Measurements from ENCODE around the gene KIAA1210. TPM values are rescaled to one million over a fixed set of nuclear protein-coding genes. Genes with fewer than 3 reads are reported as not detected.

Gene KIAA1210
- total and polyA plus RNA-seq, 3 experiments from 2014 or later = not detected

GRCh38 chrX:119071381-119071780 is 56.2 kb downstream of the KIAA1210 start:
- CTCF ChIA-PET = no interaction called here
- H3K4me3 Mint-ChIP-seq = no peak overlapping the region
- POLR2A ChIA-PET = no interaction called here

GRCh38 chrX:119069762-119070161 is 57.9 kb downstream of the KIAA1210 start:
- no peak overlapping the region for H3K4me3 Mint-ChIP-seq
- Histone ChIP-seq H3K36me3 (ENCODE audit: insufficient read depth, low read length) (no peaks in the 10 kb centered on the region), H3K9me3 (ENCODE audit: low read length) (no peaks in the 10 kb centered on the region), H3K27me3 (ENCODE audit: insufficient read depth, low read length, poor library complexity, severe bottlenecking) (no peaks in the 10 kb centered on the region), H3K4me1 (ENCODE audit: insufficient read depth, low read length) (no peaks in the 10 kb centered on the region), H3K27ac (ENCODE audit: low read depth, low read length) (no peak overlapping the region), H3K4me3 (ENCODE audit: low read length) (no peak overlapping the region)
- H3K27me3 Mint-ChIP-seq = peaks cover 0 to 7% of the 10 kb centered on the region in 2 donors
- H3K4me1 Mint-ChIP-seq = no peaks in the 10 kb centered on the region
- H3K36me3 Mint-ChIP-seq = no peaks in the 10 kb centered on the region
- no peaks in the 10 kb centered on the region for H3K9me3 Mint-ChIP-seq
- CTCF ChIA-PET = no interaction called here
- POLR2A ChIA-PET = no interaction called here
- no peak overlapping the region for H3K27ac Mint-ChIP-seq
- DNase-seq = no peak

More at GRCh38 chrX:119071381-119071780, 56.2 kb downstream of the KIAA1210 start:
- no peaks in the 10 kb centered on the region for H3K9me3 ChIP-seq (ENCODE audit: low read length)
- H3K4me1 Mint-ChIP-seq = no peaks in the 10 kb centered on the region
- H3K36me3 Mint-ChIP-seq = no peaks in the 10 kb centered on the region
- H3K27ac ChIP-seq (ENCODE audit: low read depth, low read length) = no peak overlapping the region
- no peaks in the 10 kb centered on the region for H3K27me3 ChIP-seq (ENCODE audit: insufficient read depth, low read length, poor library complexity, severe bottlenecking)
- H3K27ac Mint-ChIP-seq = no peak overlapping the region
- no peaks in the 10 kb centered on the region for H3K36me3 ChIP-seq (ENCODE audit: insufficient read depth, low read length)
- H3K4me1 ChIP-seq (ENCODE audit: insufficient read depth, low read length) = no peaks in the 10 kb centered on the region
- H3K9me3 Mint-ChIP-seq = no peaks in the 10 kb centered on the region
- no peak for DNase-seq
- no peak overlapping the region for H3K4me3 ChIP-seq (ENCODE audit: low read length)
- peaks cover 0 to 6% of the 10 kb centered on the region in 2 donors for H3K27me3 Mint-ChIP-seq

GRCh38 chrX:119069128-119069527 is 58.5 kb downstream of the KIAA1210 start:
- no peaks in the 10 kb centered on the region for H3K9me3 Mint-ChIP-seq
- no peak overlapping the region for H3K27ac ChIP-seq (ENCODE audit: low read depth, low read length)
- no peak overlapping the region for H3K27ac Mint-ChIP-seq
- H3K4me3 Mint-ChIP-seq = no peak overlapping the region
- no peaks in the 10 kb centered on the region for H3K36me3 Mint-ChIP-seq
- DNase-seq = no peak
- ChIA-PET POLR2A (no interaction called here), CTCF (no interaction called here)
- H3K36me3 ChIP-seq (ENCODE audit: insufficient read depth, low read length) = no peaks in the 10 kb centered on the region
- H3K27me3 ChIP-seq (ENCODE audit: insufficient read depth, low read length, poor library complexity, severe bottlenecking) = no peaks in the 10 kb centered on the region
- H3K4me1 Mint-ChIP-seq = no peaks in the 10 kb centered on the region
- H3K4me1 ChIP-seq (ENCODE audit: insufficient read depth, low read length) = no peaks in the 10 kb centered on the region
- peaks cover 0 to 7% of the 10 kb centered on the region in 2 donors for H3K27me3 Mint-ChIP-seq
- H3K9me3 ChIP-seq (ENCODE audit: low read length) = no peaks in the 10 kb centered on the region
- H3K4me3 ChIP-seq (ENCODE audit: low read length) = no peak overlapping the region

GRCh38 chrX:119067023-119067739 is 60.4 kb downstream of the KIAA1210 start:
- CTCF ChIA-PET = interaction anchor here (1.0 to 1.7 kb wide), 2 partner anchors 17 to 212 kb away, joined by 3 read pairs; no protein-coding TSS in a partner anchor
- no peaks in the 10 kb centered on the region for H3K36me3 ChIP-seq (ENCODE audit: insufficient read depth, low read length)

GRCh38 chrX:119063428-119063827 is 64.2 kb downstream of the KIAA1210 start:
- H3K36me3 Mint-ChIP-seq = no peaks in the 10 kb centered on the region
- no peak overlapping the region for H3K4me3 Mint-ChIP-seq
- H3K27me3 ChIP-seq (ENCODE audit: insufficient read depth, low read length, poor library complexity, severe bottlenecking) = no peaks in the 10 kb centered on the region
- H3K36me3 ChIP-seq (ENCODE audit: insufficient read depth, low read length) = no peaks in the 10 kb centered on the region
- no peaks in the 10 kb centered on the region for H3K4me1 Mint-ChIP-seq
- no peaks in the 10 kb centered on the region for H3K9me3 Mint-ChIP-seq
- H3K9me3 ChIP-seq (ENCODE audit: low read length) = no peaks in the 10 kb centered on the region
- no peak overlapping the region for H3K4me3 ChIP-seq (ENCODE audit: low read length)
- H3K27ac Mint-ChIP-seq = no peak overlapping the region
- no peaks in the 10 kb centered on the region for H3K4me1 ChIP-seq (ENCODE audit: insufficient read depth, low read length)
- no peak for DNase-seq
- POLR2A ChIA-PET = no interaction called here
- no peak overlapping the region for H3K27ac ChIP-seq (ENCODE audit: low read depth, low read length)
- CTCF ChIA-PET = no interaction called here
- H3K27me3 Mint-ChIP-seq = peaks cover 0 to 3% of the 10 kb centered on the region in 2 donors

More at GRCh38 chrX:119067023-119067739, 60.4 kb downstream of the KIAA1210 start:
- Histone ChIP-seq H3K27me3 (ENCODE audit: insufficient read depth, low read length, poor library complexity, severe bottlenecking) (no peaks in the 10 kb centered on the region), H3K9me3 (ENCODE audit: low read length) (no peaks in the 10 kb centered on the region), H3K4me1 (ENCODE audit: insufficient read depth, low read length) (no peaks in the 10 kb centered on the region), H3K4me3 (ENCODE audit: low read length) (no peak overlapping the region), H3K27ac (ENCODE audit: low read depth, low read length) (no peak overlapping the region)
- H3K27me3 Mint-ChIP-seq = peaks cover 0 to 6% of the 10 kb centered on the region in 2 donors
- POLR2A ChIA-PET = no interaction called here
- H3K9me3 Mint-ChIP-seq = no peaks in the 10 kb centered on the region
- no peaks in the 10 kb centered on the region for H3K36me3 Mint-ChIP-seq
- no peak overlapping the region for H3K27ac Mint-ChIP-seq
- H3K4me3 Mint-ChIP-seq = no peak overlapping the region
- peak in 1 of 5 donors; percentile 21 for DNase-seq
- H3K4me1 Mint-ChIP-seq = no peaks in the 10 kb centered on the region

GRCh38 chrX:119062750-119063374 is 64.8 kb downstream of the KIAA1210 start:
- Mint-ChIP-seq H3K9me3 (no peaks in the 10 kb centered on the region), H3K27ac (peak overlapping the region in 1 of 8 donors; percentile 83), H3K36me3 (no peaks in the 10 kb centered on the region), H3K4me1 (no peaks in the 10 kb centered on the region), H3K4me3 (no peak overlapping the region), H3K27me3 (peaks cover 0 to 3% of the 10 kb centered on the region in 2 donors)
- POLR2A ChIA-PET = no interaction called here
- CTCF ChIA-PET = no interaction called here
- Histone ChIP-seq H3K9me3 (ENCODE audit: low read length) (no peaks in the 10 kb centered on the region), H3K4me1 (ENCODE audit: insufficient read depth, low read length) (no peaks in the 10 kb centered on the region), H3K4me3 (ENCODE audit: low read length) (no peak overlapping the region), H3K36me3 (ENCODE audit: insufficient read depth, low read length) (no peaks in the 10 kb centered on the region), H3K27ac (ENCODE audit: low read depth, low read length) (no peak overlapping the region), H3K27me3 (ENCODE audit: insufficient read depth, low read length, poor library complexity, severe bottlenecking) (no peaks in the 10 kb centered on the region)
- no peak for DNase-seq

GRCh38 chrX:119055687-119056086 is 71.9 kb downstream of the KIAA1210 start:
- no peak overlapping the region for H3K27ac Mint-ChIP-seq
- H3K4me1 Mint-ChIP-seq = no peaks in the 10 kb centered on the region
- no peak overlapping the region for H3K4me3 ChIP-seq (ENCODE audit: low read length)
- no peaks in the 10 kb centered on the region for H3K9me3 ChIP-seq (ENCODE audit: low read length)
- no peaks in the 10 kb centered on the region for H3K9me3 Mint-ChIP-seq
- H3K4me1 ChIP-seq (ENCODE audit: insufficient read depth, low read length) = no peaks in the 10 kb centered on the region
- H3K4me3 Mint-ChIP-seq = no peak overlapping the region
- no peak overlapping the region for H3K27ac ChIP-seq (ENCODE audit: low read depth, low read length)
- H3K27me3 Mint-ChIP-seq = no peaks in the 10 kb centered on the region
- no peak for DNase-seq
- H3K36me3 ChIP-seq (ENCODE audit: insufficient read depth, low read length) = no peaks in the 10 kb centered on the region
- ChIA-PET POLR2A (no interaction called here), CTCF (no interaction called here)
- H3K27me3 ChIP-seq (ENCODE audit: insufficient read depth, low read length, poor library complexity, severe bottlenecking) = no peaks in the 10 kb centered on the region
- H3K36me3 Mint-ChIP-seq = no peaks in the 10 kb centered on the region

GRCh38 chrX:119045884-119046283 is 81.7 kb downstream of the KIAA1210 start:
- Histone ChIP-seq H3K36me3 (ENCODE audit: insufficient read depth, low read length) (no peaks in the 10 kb centered on the region), H3K9me3 (ENCODE audit: low read length) (no peaks in the 10 kb centered on the region), H3K4me3 (ENCODE audit: low read length) (no peak overlapping the region), H3K4me1 (ENCODE audit: insufficient read depth, low read length) (no peaks in the 10 kb centered on the region), H3K27me3 (ENCODE audit: insufficient read depth, low read length, poor library complexity, severe bottlenecking) (no peaks in the 10 kb centered on the region), H3K27ac (ENCODE audit: low read depth, low read length) (no peak overlapping the region)
- no peaks in the 10 kb centered on the region for H3K36me3 Mint-ChIP-seq
- no peaks in the 10 kb centered on the region for H3K9me3 Mint-ChIP-seq
- peaks cover 5% of the 10 kb centered on the region in 2 donors for H3K27me3 Mint-ChIP-seq
- H3K4me1 Mint-ChIP-seq = no peaks in the 10 kb centered on the region
- no peak overlapping the region for H3K27ac Mint-ChIP-seq
- ChIA-PET CTCF (no interaction called here), POLR2A (no interaction called here)
- H3K4me3 Mint-ChIP-seq = no peak overlapping the region
- DNase-seq = no peak

All from CD8-positive, alpha-beta memory T cell (primary cell).